Osteoblast (primary cell): ENCODE results near the gene CDK17. TPM values are rescaled to one million over a fixed set of nuclear protein-coding genes. Genes with fewer than 3 reads are reported as not detected.

Experiments
- DNase-seq: peaks from one replicate; pipeline ENCODE4 v3.0.0; 2011; ENCODE audit warnings: low spot score, mixed read lengths; ENCODE audit not compliant: insufficient read length; ENCODE audit errors: missing footprints
- H2AFZ ChIP-seq: 2 replicates; pipeline ENCODE4 v1.6.0; 2011; ENCODE audit warnings: mild to moderate bottlenecking, low read length
- H3K27ac ChIP-seq: 2 replicates; pipeline ENCODE4 v1.5.1; 2011; ENCODE audit warnings: mild to moderate bottlenecking, low read depth, low read length, moderate library complexity
- H3K27me3 ChIP-seq: 2 replicates; pipeline ENCODE4 v1.6.0; 2012; ENCODE audit warnings: mild to moderate bottlenecking, control low read depth, inconsistent platforms, low read length, moderate library complexity; ENCODE audit not compliant: insufficient read depth
- H3K36me3 ChIP-seq: 2 replicates; pipeline ENCODE4 v1.5.1; 2011; ENCODE audit warnings: mild to moderate bottlenecking, low read length, control low read depth, moderate library complexity; ENCODE audit not compliant: insufficient read depth
- H3K4me1 ChIP-seq: 2 replicates; pipeline ENCODE4 v1.5.1; 2011; ENCODE audit warnings: mild to moderate bottlenecking, low read length, control low read depth, moderate library complexity; ENCODE audit not compliant: insufficient read depth
- H3K4me2 ChIP-seq: 2 replicates; pipeline ENCODE4 v1.6.0; 2011; ENCODE audit warnings: mild to moderate bottlenecking, low read length; ENCODE audit not compliant: insufficient read depth
- H3K4me3 ChIP-seq: fragments of 200-600 bp; sonication (generic); 3 replicates; pipeline ENCODE4 v1.5.1; 2012; ENCODE audit warnings: mild to moderate bottlenecking, low read length, inconsistent platforms; ENCODE audit not compliant: insufficient read depth
- H3K79me2 ChIP-seq: 2 replicates; pipeline ENCODE4 v1.6.0; 2012; ENCODE audit warnings: mild to moderate bottlenecking, low read length, control low read depth, inconsistent platforms; ENCODE audit not compliant: insufficient read depth
- H3K9me3 ChIP-seq: 2 replicates; pipeline ENCODE4 v1.5.1; 2011; ENCODE audit warnings: low read depth, low read length, control low read depth
- H4K20me1 ChIP-seq: 2 replicates; pipeline ENCODE4 v1.6.0; 2012; ENCODE audit warnings: mild to moderate bottlenecking, low read length, control low read depth; ENCODE audit not compliant: insufficient read depth
- total RNA-seq: library from RNA; depleted of rRNA; stranded (reverse); fragments of >200 nt; gene quantifications from 2 replicates; pipeline ENCODE4 v1.2.3, GENCODE V29; 2012
- TF ChIP-seq, protein P1 (sequence below): IDR thresholded peaks from 2 replicates; pipeline ENCODE4 v1.5.1; 2011; ENCODE audit warnings: mild to moderate bottlenecking, low read depth, low read length, moderate library complexity; ENCODE audit errors: extremely low read depth

CDK17 gene
- total RNA-seq, 1 donor: 68.0 TPM

DNA sequence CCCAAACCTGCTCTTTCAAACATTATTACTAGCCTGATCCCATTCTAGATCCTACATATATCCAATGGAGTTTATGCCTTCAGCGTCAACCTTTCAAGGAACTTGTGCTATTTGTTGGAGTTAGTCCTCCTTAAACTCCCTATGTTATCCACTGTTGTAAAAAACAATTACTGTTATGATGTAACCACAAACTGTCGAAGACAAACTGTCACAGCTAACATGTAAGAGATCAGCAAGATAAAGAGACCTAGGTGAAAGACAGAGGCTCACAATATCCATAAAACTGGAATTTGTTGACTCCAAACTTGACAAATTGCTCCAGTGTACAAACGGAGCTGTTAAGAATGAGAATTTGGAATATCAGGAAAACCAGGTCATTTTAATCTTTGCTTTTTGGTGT is 70.7 kb downstream of the CDK17 start:
- no peak overlapping the region for H2AFZ ChIP-seq
- no peak for DNase-seq
- H3K27me3 ChIP-seq: no peaks in the 10 kb centered on the region
- no peaks in the 10 kb centered on the region for H3K4me1 ChIP-seq
- H3K79me2 ChIP-seq: peaks cover 96% of the 10 kb centered on the region
- H3K4me2 ChIP-seq: no peak overlapping the region
- peaks cover 33% of the 10 kb centered on the region for H4K20me1 ChIP-seq
- H3K36me3 ChIP-seq: peaks cover 8% of the 10 kb centered on the region
- no peak overlapping the region for H3K27ac ChIP-seq
- no peaks in the 10 kb centered on the region for H3K9me3 ChIP-seq
- TF ChIP-seq, protein P1, sequence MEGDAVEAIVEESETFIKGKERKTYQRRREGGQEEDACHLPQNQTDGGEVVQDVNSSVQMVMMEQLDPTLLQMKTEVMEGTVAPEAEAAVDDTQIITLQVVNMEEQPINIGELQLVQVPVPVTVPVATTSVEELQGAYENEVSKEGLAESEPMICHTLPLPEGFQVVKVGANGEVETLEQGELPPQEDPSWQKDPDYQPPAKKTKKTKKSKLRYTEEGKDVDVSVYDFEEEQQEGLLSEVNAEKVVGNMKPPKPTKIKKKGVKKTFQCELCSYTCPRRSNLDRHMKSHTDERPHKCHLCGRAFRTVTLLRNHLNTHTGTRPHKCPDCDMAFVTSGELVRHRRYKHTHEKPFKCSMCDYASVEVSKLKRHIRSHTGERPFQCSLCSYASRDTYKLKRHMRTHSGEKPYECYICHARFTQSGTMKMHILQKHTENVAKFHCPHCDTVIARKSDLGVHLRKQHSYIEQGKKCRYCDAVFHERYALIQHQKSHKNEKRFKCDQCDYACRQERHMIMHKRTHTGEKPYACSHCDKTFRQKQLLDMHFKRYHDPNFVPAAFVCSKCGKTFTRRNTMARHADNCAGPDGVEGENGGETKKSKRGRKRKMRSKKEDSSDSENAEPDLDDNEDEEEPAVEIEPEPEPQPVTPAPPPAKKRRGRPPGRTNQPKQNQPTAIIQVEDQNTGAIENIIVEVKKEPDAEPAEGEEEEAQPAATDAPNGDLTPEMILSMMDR: no peak
- no peak overlapping the region for H3K4me3 ChIP-seq

DNA sequence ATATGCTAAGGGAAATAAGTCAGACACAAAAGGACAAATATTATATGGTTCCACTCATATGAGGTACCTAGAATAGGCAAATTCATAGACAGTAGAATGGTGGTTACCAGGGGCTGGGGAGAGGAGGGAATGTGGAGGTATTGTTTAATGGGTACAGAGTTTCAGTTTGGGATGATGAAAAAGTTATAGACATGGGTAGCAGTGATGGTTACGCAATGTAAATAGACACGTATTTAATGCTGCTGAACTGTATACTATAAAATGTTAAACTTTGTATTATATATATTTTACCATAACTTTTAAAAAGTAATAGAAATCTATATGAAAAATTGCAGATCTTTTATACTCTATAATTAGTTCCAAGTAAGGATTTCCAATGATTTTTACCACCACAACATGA is 71.2 kb downstream of the CDK17 start:
- Histone ChIP-seq H3K27ac (no peak overlapping the region), H4K20me1 (peaks cover 33% of the 10 kb centered on the region), H3K4me2 (no peak overlapping the region), H3K4me1 (no peaks in the 10 kb centered on the region), H3K4me3 (no peak overlapping the region), H2AFZ (no peak overlapping the region), H3K27me3 (no peaks in the 10 kb centered on the region), H3K36me3 (peaks cover 8% of the 10 kb centered on the region), H3K9me3 (no peaks in the 10 kb centered on the region), H3K79me2 (peaks cover 97% of the 10 kb centered on the region)
- DNase-seq: no peak
- TF ChIP-seq, protein P1: no peak

DNA sequence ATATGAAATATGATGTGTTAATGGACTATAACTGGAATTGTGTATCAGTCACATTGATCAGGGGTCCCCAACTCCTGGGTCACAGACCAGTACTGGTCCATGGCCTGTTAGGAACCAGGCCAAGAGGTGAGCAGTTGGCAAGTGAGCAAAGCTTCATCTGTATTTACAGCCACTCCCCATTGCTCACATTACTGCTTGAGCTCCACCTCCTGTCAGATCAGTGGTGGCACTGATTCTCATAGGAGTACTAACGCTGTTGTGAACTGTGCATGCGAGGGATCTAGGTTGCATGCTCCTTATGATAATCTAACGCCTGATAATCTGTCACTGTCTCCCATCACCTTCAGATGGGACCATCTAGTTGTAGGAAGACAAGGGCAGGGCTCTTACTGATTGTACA is 72.3 kb downstream of the CDK17 start:
- DNase-seq: no peak
- Histone ChIP-seq H3K27me3 (no peaks in the 10 kb centered on the region), H4K20me1 (peaks cover 35% of the 10 kb centered on the region), H3K4me1 (no peaks in the 10 kb centered on the region), H3K79me2 (peaks cover 97% of the 10 kb centered on the region), H3K4me2 (no peak overlapping the region), H2AFZ (no peak overlapping the region), H3K27ac (no peak overlapping the region), H3K36me3 (peaks cover 14% of the 10 kb centered on the region), H3K4me3 (no peak overlapping the region), H3K9me3 (no peaks in the 10 kb centered on the region)
- TF ChIP-seq, protein P1: no peak

DNA sequence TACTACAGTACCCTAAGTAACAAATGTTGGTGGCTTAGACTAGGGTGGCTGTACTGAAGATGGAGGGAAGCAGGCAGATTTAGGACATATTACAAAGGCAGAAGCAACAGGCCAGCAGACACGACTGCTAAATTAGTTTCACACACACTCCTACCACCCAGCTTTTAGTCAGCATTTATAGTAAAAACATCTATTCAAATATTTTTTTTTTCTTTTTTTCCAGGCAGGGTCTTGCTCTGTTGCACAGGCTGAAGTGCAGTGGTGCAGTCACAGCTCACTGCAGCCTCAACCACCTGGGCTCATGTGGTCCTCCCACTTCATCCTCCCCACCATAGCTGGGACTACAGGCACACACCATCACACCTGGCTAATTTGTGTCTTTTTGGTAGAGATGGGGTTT is 72.9 kb downstream of the CDK17 start:
- Histone ChIP-seq H3K4me2 (no peak overlapping the region), H3K36me3 (peaks cover 16% of the 10 kb centered on the region), H3K9me3 (no peaks in the 10 kb centered on the region), H3K79me2 (peaks cover 97% of the 10 kb centered on the region), H3K4me1 (no peaks in the 10 kb centered on the region), H3K27ac (no peak overlapping the region), H3K27me3 (no peaks in the 10 kb centered on the region), H4K20me1 (peaks cover 35% of the 10 kb centered on the region), H3K4me3 (no peak overlapping the region), H2AFZ (no peak overlapping the region)
- DNase-seq: no peak
- TF ChIP-seq, protein P1: no peak
